A172 (cell line): ENCODE data around the gene MAP3K4. TPM values are rescaled to one million over a fixed set of nuclear protein-coding genes. Genes with fewer than 3 reads are reported as not detected.

Experiments used
- DNase-seq: peaks from one replicate; pipeline ENCODE4 v3.0.0-alpha.2; 2015; ENCODE audit warnings: low spot score
- total RNA-seq: library from RNA; depleted of rRNA; stranded (reverse); fragments of >200 nt; shearing (Covaris generic); gene quantifications from 2 replicates; pipeline ENCODE4 v1.2.3, GENCODE V29; 2014

MAP3K4 gene
- total RNA-seq, 1 experiment from 2014 or later: 19.5 TPM

- DNase-seq: no peak
Observed at GRCh38 chr6:161035182-161035980, 43.8 kb downstream of the MAP3K4 start.

GRCh38 chr6:161035981-161036263 is 44.4 kb downstream of the MAP3K4 start:
- no peak for DNase-seq

DNA sequence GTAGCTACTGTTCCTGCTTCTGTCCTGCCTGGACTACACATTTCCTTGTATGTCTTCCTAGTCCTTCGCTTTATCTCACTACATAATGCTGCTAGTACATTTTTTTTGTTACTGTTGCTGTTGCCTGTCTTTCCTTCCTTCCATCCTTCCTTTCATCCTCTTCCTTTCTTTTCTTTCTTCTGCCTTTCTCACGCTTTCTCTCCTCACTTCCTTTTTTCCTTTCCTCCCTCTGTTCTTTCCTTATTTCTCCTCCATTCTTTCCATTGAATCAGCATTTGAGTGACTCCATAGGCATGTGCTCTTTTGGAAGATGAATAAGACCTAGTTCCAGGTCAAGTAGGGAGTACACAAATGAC is 46.3 kb downstream of the MAP3K4 start:
- no peak for DNase-seq

- peak; percentile 97 for DNase-seq
Observed at GRCh38 chr6:161038229-161039031, 46.9 kb downstream of the MAP3K4 start.

GRCh38 chr6:161041274-161041673 is 49.7 kb downstream of the MAP3K4 start:
- DNase-seq: no peak

GRCh38 chr6:161044335-161044734 is 52.8 kb downstream of the MAP3K4 start:
- DNase-seq: no peak

DNA sequence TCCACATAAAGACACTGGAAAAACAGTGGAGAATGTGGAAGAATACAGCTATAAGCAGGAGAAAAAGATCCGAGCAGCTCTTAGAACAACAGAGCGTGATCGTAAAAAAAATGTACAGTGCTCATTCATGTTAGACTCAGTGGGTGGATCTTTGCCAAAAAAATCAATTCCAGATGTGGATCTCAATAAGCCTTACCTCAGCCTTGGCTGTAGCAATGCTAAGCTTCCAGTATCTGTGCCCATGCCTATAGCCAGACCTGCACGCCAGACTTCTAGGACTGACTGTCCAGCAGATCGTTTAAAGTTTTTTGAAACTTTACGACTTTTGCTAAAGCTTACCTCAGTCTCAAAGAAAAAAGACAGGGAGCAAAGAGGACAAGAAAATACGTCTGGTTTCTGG is 57.1 kb downstream of the MAP3K4 start:
- no peak for DNase-seq

DNA sequence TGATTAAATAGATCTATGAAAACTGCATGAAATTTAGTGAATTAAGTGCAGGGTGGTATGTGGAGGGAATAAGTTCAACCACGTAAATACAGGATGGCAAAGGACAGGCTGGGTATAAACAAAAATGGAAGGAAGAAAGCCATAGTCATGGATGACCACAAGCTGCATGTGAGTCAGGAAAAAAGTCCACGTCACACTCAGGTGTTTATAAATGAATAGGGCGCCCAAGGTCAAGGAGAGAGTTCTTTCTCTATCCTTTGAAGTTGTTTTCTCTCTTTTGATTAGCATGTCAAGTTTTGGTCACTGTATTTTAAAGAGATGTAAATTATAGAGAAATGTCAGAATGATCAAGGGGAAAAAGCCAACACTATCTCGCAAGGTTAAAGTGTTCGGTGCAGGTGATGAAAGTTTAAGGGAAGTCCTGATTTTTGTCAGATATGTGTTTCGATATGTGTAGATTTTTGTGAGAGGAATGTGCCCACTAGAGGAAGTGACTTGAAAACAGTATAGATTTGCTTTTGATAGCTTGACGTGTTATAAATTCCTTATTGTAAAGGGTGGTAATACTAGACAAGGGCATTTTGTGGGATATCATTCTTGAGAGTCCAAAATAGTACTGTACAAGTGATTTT is 58.7 kb downstream of the MAP3K4 start:
- no peak for DNase-seq

DNA sequence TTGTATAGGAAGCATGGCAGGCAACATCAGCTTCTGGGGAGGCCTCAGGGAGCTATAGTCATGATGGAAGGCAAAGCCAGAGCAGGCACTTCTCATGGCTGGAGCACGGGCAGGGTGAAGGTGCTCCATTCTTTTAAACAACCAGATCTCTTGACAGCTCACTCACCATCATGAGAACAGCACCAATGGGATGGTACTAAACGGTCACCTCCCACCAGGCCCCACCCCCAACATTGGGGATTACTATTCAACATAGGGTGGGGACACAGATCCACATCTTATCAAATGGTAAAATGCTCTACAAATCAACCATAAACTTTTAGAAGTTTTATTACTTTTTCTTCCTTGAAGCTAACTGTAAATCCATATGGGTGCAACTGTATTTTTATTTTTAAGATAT is 61.5 kb downstream of the MAP3K4 start:
- DNase-seq: no peak

DNA sequence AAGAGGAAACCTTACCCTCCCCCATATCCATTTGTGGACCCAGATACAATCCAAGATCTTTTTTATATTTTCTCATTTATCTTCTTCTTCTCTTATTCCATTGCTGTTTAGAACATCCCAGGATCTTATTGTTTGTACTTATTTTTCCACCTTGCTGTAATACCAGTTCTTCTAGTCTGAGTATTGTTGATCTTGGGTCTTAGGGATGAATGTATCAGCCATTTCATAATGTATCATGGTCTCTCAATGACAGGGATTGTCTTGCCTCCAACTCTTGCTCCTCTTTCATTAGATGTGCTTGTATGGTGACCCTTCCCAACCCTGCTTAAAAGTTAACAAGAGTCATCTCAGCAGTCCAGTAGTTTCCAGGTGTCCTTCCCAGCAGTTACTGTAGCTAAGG is 63.3 kb downstream of the MAP3K4 start:
- no peak for DNase-seq

- no peak for DNase-seq
Observed at GRCh38 chr6:161056451-161056850, 64.9 kb downstream of the MAP3K4 start.

DNA sequence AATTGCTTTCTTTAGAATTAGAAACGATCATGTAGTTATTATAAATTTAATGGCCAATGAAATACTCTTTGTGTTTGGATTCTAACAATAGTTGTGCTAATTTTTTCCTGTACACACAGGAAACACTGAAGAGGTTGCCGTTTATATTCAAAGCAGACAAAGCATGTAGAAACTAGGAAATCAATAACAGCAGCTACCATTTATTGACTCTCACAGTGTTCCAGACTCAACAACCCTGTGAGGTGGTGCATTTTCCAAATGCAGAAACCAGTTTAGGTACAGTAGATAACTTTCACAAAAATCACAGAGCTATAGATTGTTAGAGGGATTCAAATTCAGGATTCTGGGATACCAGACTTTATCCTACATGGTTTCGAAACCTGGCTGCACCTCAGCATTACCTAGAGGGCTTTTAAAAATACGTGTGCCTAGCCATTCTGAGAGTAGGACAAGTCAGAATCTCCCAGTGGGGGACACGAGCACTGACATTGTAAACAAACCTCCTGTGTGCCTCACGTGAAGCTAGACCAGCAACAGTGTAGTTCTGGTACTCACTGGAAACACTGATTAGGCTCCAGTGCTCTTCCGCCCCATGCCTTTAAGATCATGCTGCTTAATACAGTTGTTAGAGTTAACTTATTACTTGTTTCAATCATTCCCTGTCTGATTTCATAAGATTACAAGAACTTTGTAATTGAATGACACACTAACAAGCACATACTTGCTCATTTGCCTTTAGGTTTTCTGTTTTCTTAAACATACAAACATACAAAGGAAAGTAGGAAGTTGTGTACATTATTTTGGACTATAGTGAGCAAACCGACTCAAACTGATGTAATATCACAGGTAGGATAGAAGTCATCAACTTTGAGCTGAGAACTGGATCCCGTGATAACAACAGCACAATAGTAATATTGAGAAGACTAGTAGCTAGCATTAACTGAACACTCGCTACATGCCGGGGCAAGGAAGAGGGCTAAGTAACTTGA is 65.8 kb downstream of the MAP3K4 start:
- no peak for DNase-seq

GRCh38 chr6:161058741-161059140 is 67.2 kb downstream of the MAP3K4 start:
- no peak for DNase-seq

GRCh38 chr6:161061576-161061975 is 70.0 kb downstream of the MAP3K4 start:
- DNase-seq: no peak

GRCh38 chr6:161064915-161065314 is 73.3 kb downstream of the MAP3K4 start:
- DNase-seq: no peak

GRCh38 chr6:161066511-161066910 is 74.9 kb downstream of the MAP3K4 start:
- no peak for DNase-seq

DNA sequence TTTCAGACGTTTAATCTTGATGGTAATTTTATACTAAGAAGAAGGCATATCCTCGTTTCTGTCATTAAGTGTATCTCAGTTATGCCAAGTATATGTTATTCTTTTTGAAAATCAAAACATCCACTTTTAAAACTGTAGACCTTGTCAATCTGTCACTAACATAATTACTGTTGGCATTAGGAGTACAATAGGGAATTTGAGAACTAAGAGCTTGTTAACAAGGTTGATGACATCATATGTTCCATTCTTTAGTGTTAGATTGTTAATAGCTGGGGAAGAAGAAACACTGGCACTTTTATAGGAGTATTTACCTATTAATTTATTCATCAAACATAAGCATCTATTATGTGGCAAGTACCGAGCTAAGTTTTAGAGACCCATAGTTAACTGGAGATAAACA is 76.2 kb downstream of the MAP3K4 start:
- no peak for DNase-seq

DNA sequence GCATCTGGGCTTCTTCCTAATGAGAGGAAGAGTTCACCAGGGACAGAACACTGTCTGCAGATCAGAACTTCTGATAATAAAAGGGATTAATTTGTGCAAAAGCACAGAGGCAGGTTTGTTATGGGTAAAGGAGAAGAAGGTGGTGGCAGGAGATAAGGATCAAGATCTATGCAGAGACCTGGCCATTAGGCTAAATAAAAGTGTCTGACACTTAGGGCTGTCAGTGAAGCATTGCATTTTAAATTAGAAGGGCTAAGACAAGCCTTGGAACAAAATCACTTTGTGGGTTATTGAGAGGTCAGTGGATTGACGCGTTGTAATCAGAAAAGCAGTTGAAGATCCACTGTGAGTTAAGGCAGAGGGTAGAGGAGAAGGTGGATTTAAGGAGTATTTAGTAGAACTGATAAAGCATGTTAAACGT is 76.8 kb downstream of the MAP3K4 start:
- no peak for DNase-seq

DNA sequence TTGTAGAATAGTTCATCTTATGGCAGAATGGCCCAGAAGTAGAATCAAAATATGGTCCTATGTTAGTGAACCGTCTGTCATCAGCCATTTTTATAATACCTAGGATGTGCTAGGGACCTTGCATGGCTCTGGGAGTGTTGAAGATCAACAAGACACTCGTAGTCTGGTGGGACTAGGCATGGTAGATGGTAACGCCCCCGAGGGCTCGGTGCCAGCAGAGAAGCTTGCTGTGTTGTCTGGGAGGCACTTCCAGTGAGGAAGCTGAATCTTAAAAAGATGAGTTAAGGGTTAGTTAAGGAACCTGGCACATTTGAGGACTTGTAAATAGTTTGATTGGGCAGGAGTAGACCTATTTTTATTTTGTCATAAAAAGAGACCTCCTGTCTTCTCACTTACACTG is 82.4 kb downstream of the MAP3K4 start:
- no peak for DNase-seq

- no peak for DNase-seq
Observed at GRCh38 chr6:161074496-161075121, 83.0 kb downstream of the MAP3K4 start.

DNA sequence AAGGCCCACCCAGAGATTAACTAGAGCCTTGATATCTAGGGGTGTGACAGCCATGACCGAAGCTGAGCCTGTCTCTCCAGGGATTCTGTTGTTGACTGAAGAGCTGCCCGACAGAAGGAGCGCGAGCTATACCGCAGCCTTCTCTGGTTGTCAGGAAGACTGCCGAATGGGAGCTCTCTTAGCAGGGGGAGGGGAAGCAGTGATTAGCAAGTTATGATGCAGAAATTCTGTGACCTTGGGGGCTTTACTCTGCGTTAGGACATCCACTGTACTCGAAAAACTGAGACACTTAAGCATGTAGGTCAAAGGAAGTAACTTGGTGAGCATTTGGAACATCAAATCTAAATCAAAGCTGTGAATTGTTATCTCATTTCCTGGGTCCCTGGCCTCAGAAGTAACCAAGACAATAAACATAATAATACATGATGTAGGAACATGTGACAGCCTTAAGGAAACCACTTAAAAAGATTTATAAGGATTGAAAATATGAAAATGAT is 84.7 kb downstream of the MAP3K4 start:
- no peak for DNase-seq
